Breast epithelium (tissue), 4 donors: Measurements from ENCODE around the gene ZHX3. TPM values are rescaled to one million over a fixed set of nuclear protein-coding genes. Genes with fewer than 3 reads are reported as not detected.

ENCODE experiments used
- DNase-seq, 2 donors: peaks; one replicate each; pipeline ENCODE4 v3.0.0-alpha.2; 2019; ENCODE audit warnings: low spot score in 2 of 2
- H3K27ac ChIP-seq, 2 donors: fragments of 200-600 bp; sonication (generic) in 1 of 2; one replicate each; pipeline ENCODE4 v1.5.1; 2016 to 2019; ENCODE audit warnings: mild to moderate bottlenecking in 1 of 2
- H3K27me3 ChIP-seq, 2 donors: fragments of 200-600 bp; sonication (generic) in 1 of 2; one replicate each; pipeline versions ENCODE4 v1.5.1 to v1.6.0; 2017 to 2019; ENCODE audit warnings: control low read depth in 1 of 2, mild to moderate bottlenecking in 1 of 2
- H3K36me3 ChIP-seq: fragments of 200-600 bp; one replicate; pipeline ENCODE4 v1.5.1; 2019
- H3K4me1 ChIP-seq, 2 donors: fragments of 200-600 bp; sonication (generic); one replicate each; pipeline ENCODE4 v1.5.1; 2016 to 2019; ENCODE audit warnings: control low read depth in 1 of 2
- H3K4me3 ChIP-seq, 3 donors: fragments of 200-600 bp; sonication (generic); 1 replicate in 2 of 3; 2 replicates in 1 of 3; pipeline ENCODE4 v1.5.1; 2016 to 2019; ENCODE audit warnings: mild to moderate bottlenecking in 3 of 3, moderate library complexity in 2 of 3
- H3K9me3 ChIP-seq, 2 donors: fragments of 200-600 bp; sonication (generic) in 1 of 2; one replicate each; pipeline ENCODE4 v1.5.1; 2016 to 2019; ENCODE audit warnings: control low read depth in 1 of 2
- CTCF ChIP-seq, 3 donors: fragments of 450-650 bp; IDR thresholded peaks; one replicate each; pipeline ENCODE4 v1.5.1; 2016 to 2017; ENCODE audit warnings: antibody characterized with exemption in 3 of 3, mild to moderate bottlenecking in 3 of 3, moderate library complexity in 3 of 3
- POLR2A ChIP-seq: fragments of 450-650 bp; IDR thresholded peaks from one replicate; pipeline ENCODE4 v1.6.1; 2016; ENCODE audit warnings: antibody characterized with exemption, mild to moderate bottlenecking, moderate library complexity
- POLR2AphosphoS5 ChIP-seq, 3 donors: sonication (generic); formaldehyde crosslinking; IDR thresholded peaks; one replicate each; pipeline ENCODE4 v1.6.1; 2017; ENCODE audit warnings: antibody characterized with exemption in 3 of 3
- intact Hi-C: fragments of 100-400 bp; cut with DNase I; formaldehyde crosslinking; loops from one replicate; pipeline ENCODE4 v1.15.1; 2023; ENCODE audit warnings: low total_unique reads
- total RNA-seq, 3 donors: library from RNA; depleted of rRNA; stranded (reverse); fragments of >200 nt; gene quantifications; one replicate each; pipeline ENCODE4 v1.1.0, GENCODE V29; 2016

Gene ZHX3
- total RNA-seq, 3 donors from 2014 or later: 34.4 to 35.7 (median 34.6) TPM

GRCh38 chr20:41139227-41140093, 178.1 kb downstream of the ZHX3 start:
- Histone ChIP-seq H3K4me3 (peak overlapping the region; percentile 80 to 91 (median 86)), H3K27me3 (no peaks in the 10 kb centered on the region), H3K27ac (peak overlapping the region; percentile 94 to 98), H3K9me3 (no peaks in the 10 kb centered on the region), H3K36me3 (no peaks in the 10 kb centered on the region), H3K4me1 (peaks cover 15 to 22% of the 10 kb centered on the region in 2 donors)
- TF ChIP-seq CTCF (IDR thresholded peaks at IDR 0.05) (no peak), POLR2AphosphoS5 (IDR thresholded peaks at IDR 0.05) (no peak)
- intact Hi-C loops: no loop called here
- DNase-seq: no peak

GRCh38 chr20:41138475-41139226, 178.9 kb downstream of the ZHX3 start:
- no peaks in the 10 kb centered on the region for H3K36me3 ChIP-seq
- no peak for TF ChIP-seq POLR2A
- TF ChIP-seq POLR2AphosphoS5 (IDR thresholded peaks at IDR 0.05): no peak
- no peak for TF ChIP-seq CTCF (IDR thresholded peaks at IDR 0.05)
- peak overlapping the region; percentile 80 to 91 (median 86) for H3K4me3 ChIP-seq
- H3K9me3 ChIP-seq: no peaks in the 10 kb centered on the region
- H3K27ac ChIP-seq: peak overlapping the region; percentile 94 to 98
- intact Hi-C loops: no loop called here
- DNase-seq: no peak
- peaks cover 15 to 22% of the 10 kb centered on the region in 2 donors for H3K4me1 ChIP-seq
- H3K27me3 ChIP-seq: no peaks in the 10 kb centered on the region

GRCh38 chr20:41137614-41138474, 179.7 kb downstream of the ZHX3 start:
- no peaks in the 10 kb centered on the region for H3K36me3 ChIP-seq
- TF ChIP-seq CTCF (IDR thresholded peaks at IDR 0.05) (no peak), POLR2AphosphoS5 (IDR thresholded peaks at IDR 0.05) (peak in 2 of 3 donors; percentile 54 to 63), POLR2A (no peak)
- peak overlapping the region; percentile 94 to 98 for H3K27ac ChIP-seq
- intact Hi-C loops: no loop called here
- peak; percentile 55 to 65 for DNase-seq
- H3K4me3 ChIP-seq: peak overlapping the region; percentile 80 to 91 (median 86)
- H3K9me3 ChIP-seq: no peaks in the 10 kb centered on the region
- no peaks in the 10 kb centered on the region for H3K27me3 ChIP-seq
- H3K4me1 ChIP-seq: peaks cover 15 to 20% of the 10 kb centered on the region in 2 donors

- TF ChIP-seq POLR2A (peak; percentile 69), POLR2AphosphoS5 (IDR thresholded peaks at IDR 0.05) (peak; percentile 79 to 89 (median 88)), CTCF (IDR thresholded peaks at IDR 0.05) (peak in 1 of 3 donors; percentile 21)
- H3K9me3 ChIP-seq: no peaks in the 10 kb centered on the region
- H3K4me1 ChIP-seq: peaks cover 14 to 15% of the 10 kb centered on the region in 2 donors
- intact Hi-C loops: no loop called here
- H3K36me3 ChIP-seq: no peaks in the 10 kb centered on the region
- H3K27ac ChIP-seq: peak within 1 kb of the TSS; percentile 94 to 98
- peak; percentile 86 to 88 for DNase-seq
- peak within 1 kb of the TSS; percentile 80 to 91 (median 86) for H3K4me3 ChIP-seq
- H3K27me3 ChIP-seq: no peaks in the 10 kb centered on the region
Observed at GRCh38 chr20:41136680-41137613, 180.6 kb downstream of the ZHX3 start, which contains the start of gene PLCG1. Gene PLCG1 (plus strand): TSS chr20:41137543. CDS start chr20:41137642, 99 bp downstream.
